ENCODE results near the gene CDK6.

- TF ChIP-seq CTCF (conservative IDR thresholded peaks at IDR 0.05 in 1 of 2, IDR thresholded peaks at IDR 0.05 in 1 of 2; ENCODE audit: extremely low read depth in 1 of 2, insufficient read depth in 1 of 2, low read depth in 1 of 2, low read length in 2 of 2) = no peak
- TF ChIP-seq EZH2 (IDR thresholded peaks at IDR 0.05; ENCODE audit: borderline replicate concordance, low read length) = no peak
Observed at GRCh38 chr7:92750946-92751345, 85.4 kb downstream of the CDK6 start.

All from mammary epithelial cell (primary cell).